GM23338 (cell line): ENCODE results near the gene STK38L. TPM values are rescaled to one million over a fixed set of nuclear protein-coding genes. Genes with fewer than 3 reads are reported as not detected.

Source experiments
- ATAC-seq: fragments of 200-7000 bp; cut with Tn5 transposase; 3 replicates; pipeline ENCODE4 v1.9.1; 2020
- DNase-seq: peaks from one replicate; pipeline ENCODE4 v3.0.0-alpha.2; 2015; ENCODE audit warnings: low spot score
- H2AFZ ChIP-seq: fragments of 200-600 bp; sonication (generic); 2 replicates; pipeline ENCODE4 v1.8.0; 2016; ENCODE audit warnings: antibody characterized with exemption, mild to moderate bottlenecking, moderate library complexity
- H3F3A ChIP-seq: fragments of 200-600 bp; sonication (generic); replicated peaks from 2 replicates; pipeline ENCODE4 v1.8.0; 2017; ENCODE audit warnings: antibody characterized with exemption, mixed run types, low read depth
- H3K27ac ChIP-seq: fragments of 200-600 bp; sonication (generic); 2 replicates; pipeline ENCODE4 v1.6.1; 2016; ENCODE audit warnings: low read depth
- H3K27me3 ChIP-seq: fragments of 200-600 bp; sonication (generic); 2 replicates; pipeline ENCODE4 v1.8.0; 2016; ENCODE audit warnings: mild to moderate bottlenecking, mixed run types, moderate library complexity; ENCODE audit not compliant: insufficient read depth
- H3K36me3 ChIP-seq: fragments of 200-600 bp; sonication (generic); 2 replicates; pipeline ENCODE4 v1.8.0; 2016; ENCODE audit warnings: mild to moderate bottlenecking; ENCODE audit not compliant: insufficient read depth
- H3K4me1 ChIP-seq: fragments of 200-600 bp; sonication (generic); 2 replicates; pipeline ENCODE4 v1.8.0; 2016; ENCODE audit warnings: mild to moderate bottlenecking, moderate library complexity; ENCODE audit not compliant: insufficient read depth
- H3K4me2 ChIP-seq: fragments of 200-600 bp; sonication (generic); 2 replicates; pipeline ENCODE4 v1.7.1; 2017; ENCODE audit warnings: mixed run types
- H3K4me3 ChIP-seq: fragments of 200-600 bp; sonication (generic); 2 replicates; pipeline ENCODE4 v1.6.1; 2016; ENCODE audit warnings: mixed run types
- H3K79me2 ChIP-seq: fragments of 200-600 bp; sonication (generic); replicated peaks from 2 replicates; pipeline ENCODE4 v1.8.0; 2017; ENCODE audit warnings: mild to moderate bottlenecking; ENCODE audit not compliant: insufficient read depth
- H3K9me2 ChIP-seq: fragments of 200-600 bp; sonication (generic); 2 replicates; pipeline ENCODE4 v1.8.0; 2017; ENCODE audit not compliant: insufficient read depth
- H4K20me1 ChIP-seq: fragments of 200-600 bp; sonication (generic); replicated peaks from 2 replicates; pipeline ENCODE4 v1.8.0; 2017; ENCODE audit warnings: mild to moderate bottlenecking; ENCODE audit not compliant: insufficient read depth
- H3K27ac Mint-ChIP-seq: 2 replicates; pipeline ENCODE4 v1.8.0; 2020; ENCODE audit warnings: inconsistent platforms, mild to moderate bottlenecking, moderate library complexity, mixed read lengths
- H3K27me3 Mint-ChIP-seq: 3 replicates; pipeline ENCODE4 v1.8.0; 2022; ENCODE audit warnings: low read depth, mild to moderate bottlenecking, moderate library complexity, mixed read lengths, inconsistent platforms; ENCODE audit not compliant: insufficient read depth, poor library complexity
- H3K36me3 Mint-ChIP-seq: 3 replicates; pipeline ENCODE4 v1.8.0; 2021; ENCODE audit warnings: low read depth, mild to moderate bottlenecking, inconsistent platforms, moderate library complexity, mixed read lengths
- H3K4me1 Mint-ChIP-seq: 3 replicates; pipeline ENCODE4 v1.8.0; 2020; ENCODE audit warnings: mild to moderate bottlenecking, inconsistent platforms, mixed read lengths
- H3K4me3 Mint-ChIP-seq: 3 replicates; pipeline ENCODE4 v1.8.0; 2021; ENCODE audit warnings: moderate library complexity, mild to moderate bottlenecking, inconsistent platforms, mixed read lengths
- H3K9me3 Mint-ChIP-seq: 3 replicates; pipeline ENCODE4 v1.8.0; 2020; ENCODE audit warnings: moderate library complexity, mild to moderate bottlenecking, inconsistent platforms, mixed read lengths
- CREB1 ChIP-seq: fragments of 250-450 bp; sonication (Bioruptor Pico); IDR thresholded peaks from 2 replicates; pipeline ENCODE4 v1.5.0; 2020; ENCODE audit warnings: low read depth, mild to moderate bottlenecking, moderate library complexity
- ETS1 ChIP-seq: IDR thresholded peaks from 2 replicates; pipeline ENCODE4 v1.6.1; 2016; ENCODE audit warnings: antibody characterized with exemption
- EZH2 ChIP-seq: fragments of 200-600 bp; sonication (generic); IDR thresholded peaks from one replicate; pipeline ENCODE4 v1.8.0; 2017; ENCODE audit warnings: antibody characterized with exemption, mild to moderate bottlenecking, low read depth; ENCODE audit not compliant: unreplicated experiment
- EZH2phosphoT487 ChIP-seq: fragments of 200-600 bp; sonication (generic); IDR thresholded peaks from one replicate; pipeline ENCODE4 v1.8.1; 2018; ENCODE audit warnings: antibody characterized with exemption; ENCODE audit not compliant: unreplicated experiment
- JUNB ChIP-seq: IDR thresholded peaks from one replicate; pipeline ENCODE4 v1.6.1; 2016; ENCODE audit warnings: antibody characterized with exemption; ENCODE audit not compliant: unreplicated experiment
- NANOG ChIP-seq: IDR thresholded peaks from 2 replicates; pipeline ENCODE4 v1.6.1; 2016; ENCODE audit warnings: antibody characterized with exemption, borderline replicate concordance
- POLR2AphosphoS5 ChIP-seq: IDR thresholded peaks from 2 replicates; pipeline ENCODE4 v1.6.1; 2016; ENCODE audit warnings: antibody characterized with exemption, low read depth
- STAT1 ChIP-seq: IDR thresholded peaks from one replicate; pipeline ENCODE4 v1.6.1; 2016; ENCODE audit warnings: antibody characterized with exemption; ENCODE audit not compliant: unreplicated experiment
- ZNF114 ChIP-seq: fragments of 250-450 bp; sonication (Bioruptor Pico); IDR thresholded peaks from 2 replicates; pipeline ENCODE4 v1.5.0; 2020; ENCODE audit warnings: mild to moderate bottlenecking, moderate library complexity
- polyA plus RNA-seq: library from polyadenylated mRNA; unstranded; fragments of >200 nt; fragmentation: Nextera tagmentation; extraction: Ambion mirVana; gene quantifications from 2 replicates; pipeline ENCODE4 v1.2.1, GENCODE V29; 2016
- total RNA-seq: library from RNA; depleted of rRNA; stranded (reverse); fragments of >200 nt; shearing (Covaris generic); gene quantifications from 2 replicates; pipeline ENCODE4 v1.2.3, GENCODE V29; 2014
- TF ChIP-seq, protein P1 (sequence below): fragments of 250-450 bp; sonication (Bioruptor Pico); IDR thresholded peaks from 2 replicates; pipeline ENCODE4 v1.5.0; 2020; ENCODE audit warnings: mild to moderate bottlenecking, moderate library complexity
- TF ChIP-seq, protein P2 (sequence below), 2 experiments: fragments of 200-600 bp in 1 of 2; sonication (generic) in 1 of 2; conservative IDR thresholded peaks; 2 replicates each; pipeline versions ENCODE4 v1.5.1 to v1.6.1; 2016 to 2017; ENCODE audit warnings: antibody characterized with exemption in 2 of 2, low read depth in 2 of 2, mild to moderate bottlenecking in 2 of 2, moderate library complexity in 1 of 2
- TF ChIP-seq, protein P3 (sequence below): IDR thresholded peaks from one replicate; pipeline ENCODE4 v1.6.1; 2018; ENCODE audit warnings: antibody characterized with exemption; ENCODE audit not compliant: unreplicated experiment

The STK38L gene
- total and polyA plus RNA-seq, 2 experiments from 2014 or later, result 28.9 to 56.5 TPM

- TF ChIP-seq STAT1, result no peak
- TF ChIP-seq EZH2phosphoT487, result no peak
- TF ChIP-seq NANOG, result no peak
- TF ChIP-seq ZNF114 (CRISPR knock-in tag), result no peak
- TF ChIP-seq POLR2AphosphoS5, result no peak
These were observed 22.3 kb upstream of the STK38L start (continued) for GRCh38 chr12:27221625-27222387.

DNA sequence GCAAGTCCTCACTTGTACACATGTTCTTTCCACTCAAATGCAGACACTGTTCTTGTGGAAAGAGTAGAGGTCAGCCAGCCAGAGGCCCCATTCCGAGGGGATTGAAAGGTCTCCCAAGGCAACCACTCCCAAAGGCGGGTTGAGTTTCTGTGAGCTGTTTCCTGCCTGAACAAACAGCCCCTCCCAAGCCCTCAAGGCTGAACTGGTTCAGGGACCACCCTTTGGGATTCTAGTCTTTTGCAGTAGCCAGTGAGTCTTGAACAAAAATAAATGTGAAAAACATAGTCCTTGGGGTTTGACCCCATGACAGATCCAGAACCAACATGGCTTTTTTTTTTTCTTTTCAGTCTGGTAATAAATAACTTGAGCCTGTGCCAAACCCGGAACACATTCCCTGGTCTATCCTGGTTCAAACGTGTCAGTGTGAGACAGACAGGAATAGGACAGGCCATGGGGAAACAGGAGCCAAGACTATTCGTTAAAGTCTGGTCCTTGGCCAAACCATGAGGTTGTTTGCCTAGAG is 17.6 kb upstream of the STK38L start:
- H3K4me2 ChIP-seq, result no peak overlapping the region
- no peaks in the 10 kb centered on the region for H3F3A ChIP-seq
- no peaks in the 10 kb centered on the region for H3K27me3 ChIP-seq
- no peaks in the 10 kb centered on the region for H3K36me3 ChIP-seq
- Mint-ChIP-seq H3K9me3 (no peaks in the 10 kb centered on the region), H3K4me1 (no peaks in the 10 kb centered on the region), H3K4me3 (no peak overlapping the region), H3K27ac (no peak overlapping the region), H3K36me3 (no peaks in the 10 kb centered on the region), H3K27me3 (no peaks in the 10 kb centered on the region)
- no peaks in the 10 kb centered on the region for H3K9me2 ChIP-seq
- no peaks in the 10 kb centered on the region for H4K20me1 ChIP-seq
- peak overlapping the region; percentile 78; the same call in 1 of the 2 replicates for H2AFZ ChIP-seq
- no peak overlapping the region for H3K4me3 ChIP-seq
- H3K79me2 ChIP-seq, result no peaks in the 10 kb centered on the region
- no peak overlapping the region for H3K27ac ChIP-seq
- ATAC-seq, result no peak
- H3K4me1 ChIP-seq, result no peaks in the 10 kb centered on the region
- DNase-seq, result no peak
- no peak for TF ChIP-seq ETS1
- TF ChIP-seq, protein P1, sequence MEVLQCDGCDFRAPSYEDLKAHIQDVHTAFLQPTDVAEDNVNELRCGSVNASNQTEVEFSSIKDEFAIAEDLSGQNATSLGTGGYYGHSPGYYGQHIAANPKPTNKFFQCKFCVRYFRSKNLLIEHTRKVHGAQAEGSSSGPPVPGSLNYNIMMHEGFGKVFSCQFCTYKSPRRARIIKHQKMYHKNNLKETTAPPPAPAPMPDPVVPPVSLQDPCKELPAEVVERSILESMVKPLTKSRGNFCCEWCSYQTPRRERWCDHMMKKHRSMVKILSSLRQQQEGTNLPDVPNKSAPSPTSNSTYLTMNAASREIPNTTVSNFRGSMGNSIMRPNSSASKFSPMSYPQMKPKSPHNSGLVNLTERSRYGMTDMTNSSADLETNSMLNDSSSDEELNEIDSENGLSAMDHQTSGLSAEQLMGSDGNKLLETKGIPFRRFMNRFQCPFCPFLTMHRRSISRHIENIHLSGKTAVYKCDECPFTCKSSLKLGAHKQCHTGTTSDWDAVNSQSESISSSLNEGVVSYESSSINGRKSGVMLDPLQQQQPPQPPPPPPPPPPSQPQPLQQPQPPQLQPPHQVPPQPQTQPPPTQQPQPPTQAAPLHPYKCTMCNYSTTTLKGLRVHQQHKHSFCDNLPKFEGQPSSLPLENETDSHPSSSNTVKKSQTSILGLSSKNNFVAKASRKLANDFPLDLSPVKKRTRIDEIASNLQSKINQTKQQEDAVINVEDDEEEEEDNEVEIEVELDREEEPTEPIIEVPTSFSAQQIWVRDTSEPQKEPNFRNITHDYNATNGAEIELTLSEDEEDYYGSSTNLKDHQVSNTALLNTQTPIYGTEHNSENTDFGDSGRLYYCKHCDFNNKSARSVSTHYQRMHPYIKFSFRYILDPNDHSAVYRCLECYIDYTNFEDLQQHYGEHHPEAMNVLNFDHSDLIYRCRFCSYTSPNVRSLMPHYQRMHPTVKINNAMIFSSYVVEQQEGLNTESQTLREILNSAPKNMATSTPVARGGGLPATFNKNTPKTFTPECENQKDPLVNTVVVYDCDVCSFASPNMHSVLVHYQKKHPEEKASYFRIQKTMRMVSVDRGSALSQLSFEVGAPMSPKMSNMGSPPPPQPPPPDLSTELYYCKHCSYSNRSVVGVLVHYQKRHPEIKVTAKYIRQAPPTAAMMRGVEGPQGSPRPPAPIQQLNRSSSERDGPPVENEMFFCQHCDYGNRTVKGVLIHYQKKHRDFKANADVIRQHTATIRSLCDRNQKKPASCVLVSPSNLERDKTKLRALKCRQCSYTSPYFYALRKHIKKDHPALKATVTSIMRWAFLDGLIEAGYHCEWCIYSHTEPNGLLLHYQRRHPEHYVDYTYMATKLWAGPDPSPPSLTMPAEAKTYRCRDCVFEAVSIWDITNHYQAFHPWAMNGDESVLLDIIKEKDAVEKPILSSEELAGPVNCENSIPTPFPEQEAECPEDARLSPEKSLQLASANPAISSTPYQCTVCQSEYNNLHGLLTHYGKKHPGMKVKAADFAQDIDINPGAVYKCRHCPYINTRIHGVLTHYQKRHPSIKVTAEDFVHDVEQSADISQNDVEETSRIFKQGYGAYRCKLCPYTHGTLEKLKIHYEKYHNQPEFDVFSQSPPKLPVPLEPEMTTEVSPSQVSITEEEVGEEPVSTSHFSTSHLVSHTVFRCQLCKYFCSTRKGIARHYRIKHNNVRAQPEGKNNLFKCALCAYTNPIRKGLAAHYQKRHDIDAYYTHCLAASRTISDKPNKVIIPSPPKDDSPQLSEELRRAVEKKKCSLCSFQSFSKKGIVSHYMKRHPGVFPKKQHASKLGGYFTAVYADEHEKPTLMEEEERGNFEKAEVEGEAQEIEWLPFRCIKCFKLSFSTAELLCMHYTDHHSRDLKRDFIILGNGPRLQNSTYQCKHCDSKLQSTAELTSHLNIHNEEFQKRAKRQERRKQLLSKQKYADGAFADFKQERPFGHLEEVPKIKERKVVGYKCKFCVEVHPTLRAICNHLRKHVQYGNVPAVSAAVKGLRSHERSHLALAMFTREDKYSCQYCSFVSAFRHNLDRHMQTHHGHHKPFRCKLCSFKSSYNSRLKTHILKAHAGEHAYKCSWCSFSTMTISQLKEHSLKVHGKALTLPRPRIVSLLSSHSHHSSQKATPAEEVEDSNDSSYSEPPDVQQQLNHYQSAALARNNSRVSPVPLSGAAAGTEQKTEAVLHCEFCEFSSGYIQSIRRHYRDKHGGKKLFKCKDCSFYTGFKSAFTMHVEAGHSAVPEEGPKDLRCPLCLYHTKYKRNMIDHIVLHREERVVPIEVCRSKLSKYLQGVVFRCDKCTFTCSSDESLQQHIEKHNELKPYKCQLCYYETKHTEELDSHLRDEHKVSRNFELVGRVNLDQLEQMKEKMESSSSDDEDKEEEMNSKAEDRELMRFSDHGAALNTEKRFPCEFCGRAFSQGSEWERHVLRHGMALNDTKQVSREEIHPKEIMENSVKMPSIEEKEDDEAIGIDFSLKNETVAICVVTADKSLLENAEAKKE (CRISPR knock-in tag), result no peak
- TF ChIP-seq, protein P2, sequence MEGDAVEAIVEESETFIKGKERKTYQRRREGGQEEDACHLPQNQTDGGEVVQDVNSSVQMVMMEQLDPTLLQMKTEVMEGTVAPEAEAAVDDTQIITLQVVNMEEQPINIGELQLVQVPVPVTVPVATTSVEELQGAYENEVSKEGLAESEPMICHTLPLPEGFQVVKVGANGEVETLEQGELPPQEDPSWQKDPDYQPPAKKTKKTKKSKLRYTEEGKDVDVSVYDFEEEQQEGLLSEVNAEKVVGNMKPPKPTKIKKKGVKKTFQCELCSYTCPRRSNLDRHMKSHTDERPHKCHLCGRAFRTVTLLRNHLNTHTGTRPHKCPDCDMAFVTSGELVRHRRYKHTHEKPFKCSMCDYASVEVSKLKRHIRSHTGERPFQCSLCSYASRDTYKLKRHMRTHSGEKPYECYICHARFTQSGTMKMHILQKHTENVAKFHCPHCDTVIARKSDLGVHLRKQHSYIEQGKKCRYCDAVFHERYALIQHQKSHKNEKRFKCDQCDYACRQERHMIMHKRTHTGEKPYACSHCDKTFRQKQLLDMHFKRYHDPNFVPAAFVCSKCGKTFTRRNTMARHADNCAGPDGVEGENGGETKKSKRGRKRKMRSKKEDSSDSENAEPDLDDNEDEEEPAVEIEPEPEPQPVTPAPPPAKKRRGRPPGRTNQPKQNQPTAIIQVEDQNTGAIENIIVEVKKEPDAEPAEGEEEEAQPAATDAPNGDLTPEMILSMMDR (conservative IDR thresholded peaks at IDR 0.05; ENCODE audit: low read depth in 2 of 2), result no peak
- no peak for TF ChIP-seq POLR2AphosphoS5
- TF ChIP-seq, protein P3, sequence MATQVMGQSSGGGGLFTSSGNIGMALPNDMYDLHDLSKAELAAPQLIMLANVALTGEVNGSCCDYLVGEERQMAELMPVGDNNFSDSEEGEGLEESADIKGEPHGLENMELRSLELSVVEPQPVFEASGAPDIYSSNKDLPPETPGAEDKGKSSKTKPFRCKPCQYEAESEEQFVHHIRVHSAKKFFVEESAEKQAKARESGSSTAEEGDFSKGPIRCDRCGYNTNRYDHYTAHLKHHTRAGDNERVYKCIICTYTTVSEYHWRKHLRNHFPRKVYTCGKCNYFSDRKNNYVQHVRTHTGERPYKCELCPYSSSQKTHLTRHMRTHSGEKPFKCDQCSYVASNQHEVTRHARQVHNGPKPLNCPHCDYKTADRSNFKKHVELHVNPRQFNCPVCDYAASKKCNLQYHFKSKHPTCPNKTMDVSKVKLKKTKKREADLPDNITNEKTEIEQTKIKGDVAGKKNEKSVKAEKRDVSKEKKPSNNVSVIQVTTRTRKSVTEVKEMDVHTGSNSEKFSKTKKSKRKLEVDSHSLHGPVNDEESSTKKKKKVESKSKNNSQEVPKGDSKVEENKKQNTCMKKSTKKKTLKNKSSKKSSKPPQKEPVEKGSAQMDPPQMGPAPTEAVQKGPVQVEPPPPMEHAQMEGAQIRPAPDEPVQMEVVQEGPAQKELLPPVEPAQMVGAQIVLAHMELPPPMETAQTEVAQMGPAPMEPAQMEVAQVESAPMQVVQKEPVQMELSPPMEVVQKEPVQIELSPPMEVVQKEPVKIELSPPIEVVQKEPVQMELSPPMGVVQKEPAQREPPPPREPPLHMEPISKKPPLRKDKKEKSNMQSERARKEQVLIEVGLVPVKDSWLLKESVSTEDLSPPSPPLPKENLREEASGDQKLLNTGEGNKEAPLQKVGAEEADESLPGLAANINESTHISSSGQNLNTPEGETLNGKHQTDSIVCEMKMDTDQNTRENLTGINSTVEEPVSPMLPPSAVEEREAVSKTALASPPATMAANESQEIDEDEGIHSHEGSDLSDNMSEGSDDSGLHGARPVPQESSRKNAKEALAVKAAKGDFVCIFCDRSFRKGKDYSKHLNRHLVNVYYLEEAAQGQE, result no peak
- TF ChIP-seq CREB1 (CRISPR knock-in tag), result no peak
- no peak for TF ChIP-seq EZH2
- no peak for TF ChIP-seq JUNB
- TF ChIP-seq STAT1, result no peak
